GM18870 (cell line): ENCODE data around the gene NR4A2.

Experiments used
- ATAC-seq: cut with Tn5 transposase; IDR thresholded peaks from one replicate; pipeline ENCODE4 v1.9.1; 2021; ENCODE audit warnings: moderate library complexity; ENCODE audit not compliant: unreplicated experiment

Gene NR4A2

GRCh38 chr2:156340804-156341451, 8.4 kb upstream of the NR4A2 start:
- peak; percentile 17 for ATAC-seq

- ATAC-seq: no peak
Measured at GRCh38 chr2:156340377-156340776, 7.9 kb upstream of the NR4A2 start.

- no peak for ATAC-seq
Measured at GRCh38 chr2:156339865-156340264, 7.3 kb upstream of the NR4A2 start.

GRCh38 chr2:156339110-156339847, 6.8 kb upstream of the NR4A2 start:
- no peak for ATAC-seq

GRCh38 chr2:156338578-156338977, 6.1 kb upstream of the NR4A2 start:
- no peak for ATAC-seq

GRCh38 chr2:156334496-156335478, 2.3 kb upstream of the NR4A2 start:
- ATAC-seq: peak; percentile 17

GRCh38 chr2:156333951-156334495, 1.5 kb upstream of the NR4A2 start:
- ATAC-seq: peak; percentile 20

GRCh38 chr2:156333274-156333950, 891 bp upstream of the NR4A2 start:
- ATAC-seq: peak; percentile 2

- ATAC-seq: peak; percentile 2
Measured at GRCh38 chr2:156332284-156332533, 312 bp downstream of the NR4A2 start.

- ATAC-seq: no peak
Measured at GRCh38 chr2:156331572-156332283, 793 bp downstream of the NR4A2 start.

- ATAC-seq: no peak
Measured at GRCh38 chr2:156329927-156330726, 2.4 kb downstream of the NR4A2 start.

- no peak for ATAC-seq
Measured at GRCh38 chr2:156329031-156329926, 3.2 kb downstream of the NR4A2 start.

- no peak for ATAC-seq
Measured at GRCh38 chr2:156327835-156328695, 4.5 kb downstream of the NR4A2 start.

- no peak for ATAC-seq
Measured at GRCh38 chr2:156326526-156327095, 5.9 kb downstream of the NR4A2 start.

- no peak for ATAC-seq
Measured at GRCh38 chr2:156325688-156326525, 6.6 kb downstream of the NR4A2 start.

GRCh38 chr2:156323754-156324153, 8.8 kb downstream of the NR4A2 start:
- no peak for ATAC-seq
